Suprapubic skin (tissue), 4 donors: ENCODE measurements around the gene CTF1. TPM values are rescaled to one million over a fixed set of nuclear protein-coding genes. Genes with fewer than 3 reads are reported as not detected.

Experiments used
- DNase-seq, 2 donors: peaks; one replicate each; pipeline ENCODE4 v3.0.0-alpha.2; 2019; ENCODE audit warnings: low spot score in 2 of 2
- H3K27ac ChIP-seq: fragments of 200-600 bp; sonication (generic); one replicate; pipeline ENCODE4 v1.5.1; 2019
- H3K27me3 ChIP-seq: fragments of 200-600 bp; sonication (generic); one replicate; pipeline ENCODE4 v1.5.1; 2019
- H3K36me3 ChIP-seq: fragments of 200-600 bp; sonication (generic); one replicate; pipeline ENCODE4 v1.5.1; 2019
- H3K4me1 ChIP-seq: fragments of 200-600 bp; sonication (generic); one replicate; pipeline ENCODE4 v1.5.1; 2019
- H3K4me3 ChIP-seq: fragments of 200-600 bp; sonication (generic); one replicate; pipeline ENCODE4 v1.5.1; 2019; ENCODE audit warnings: mild to moderate bottlenecking
- H3K9me3 ChIP-seq: fragments of 200-600 bp; sonication (generic); one replicate; pipeline ENCODE4 v1.5.1; 2019
- EP300 ChIP-seq: sonication (generic); formaldehyde crosslinking; IDR thresholded peaks from one replicate; pipeline ENCODE4 v1.6.1; 2017; ENCODE audit warnings: antibody characterized with exemption
- POLR2A ChIP-seq, 2 donors: fragments of 450-650 bp; IDR thresholded peaks; one replicate each; pipeline ENCODE4 v1.6.1; 2017; ENCODE audit warnings: antibody characterized with exemption in 2 of 2, mild to moderate bottlenecking in 2 of 2, moderate library complexity in 2 of 2
- POLR2AphosphoS5 ChIP-seq, 3 donors: sonication (generic); formaldehyde crosslinking; IDR thresholded peaks; one replicate each; pipeline ENCODE4 v1.6.1; 2017; ENCODE audit warnings: antibody characterized with exemption in 3 of 3
- WGBS: methylation state at CpG from one replicate; pipeline ENCODE4 v1.1.5; 2018; 5-methylcytosine and 5-hydroxymethylcytosine counted together
- total RNA-seq, 4 donors: library from RNA; depleted of rRNA; stranded (reverse); fragments of >200 nt; gene quantifications; one replicate each; pipeline ENCODE4 v1.1.0, GENCODE V29; 2016
- TF ChIP-seq, protein P1 (sequence below), 2 donors: fragments of 200-600 bp in 1 of 2; fragments of 450-650 bp in 1 of 2; sonication (generic) in 1 of 2; IDR thresholded peaks; one replicate each; pipeline ENCODE4 v1.5.1; 2016 to 2019; ENCODE audit warnings: antibody characterized with exemption in 2 of 2, mild to moderate bottlenecking in 1 of 2, moderate library complexity in 1 of 2

The CTF1 gene
- total RNA-seq, 4 donors from 2014 or later, result 0.30 to 1.3 (median 0.71) TPM

DNA sequence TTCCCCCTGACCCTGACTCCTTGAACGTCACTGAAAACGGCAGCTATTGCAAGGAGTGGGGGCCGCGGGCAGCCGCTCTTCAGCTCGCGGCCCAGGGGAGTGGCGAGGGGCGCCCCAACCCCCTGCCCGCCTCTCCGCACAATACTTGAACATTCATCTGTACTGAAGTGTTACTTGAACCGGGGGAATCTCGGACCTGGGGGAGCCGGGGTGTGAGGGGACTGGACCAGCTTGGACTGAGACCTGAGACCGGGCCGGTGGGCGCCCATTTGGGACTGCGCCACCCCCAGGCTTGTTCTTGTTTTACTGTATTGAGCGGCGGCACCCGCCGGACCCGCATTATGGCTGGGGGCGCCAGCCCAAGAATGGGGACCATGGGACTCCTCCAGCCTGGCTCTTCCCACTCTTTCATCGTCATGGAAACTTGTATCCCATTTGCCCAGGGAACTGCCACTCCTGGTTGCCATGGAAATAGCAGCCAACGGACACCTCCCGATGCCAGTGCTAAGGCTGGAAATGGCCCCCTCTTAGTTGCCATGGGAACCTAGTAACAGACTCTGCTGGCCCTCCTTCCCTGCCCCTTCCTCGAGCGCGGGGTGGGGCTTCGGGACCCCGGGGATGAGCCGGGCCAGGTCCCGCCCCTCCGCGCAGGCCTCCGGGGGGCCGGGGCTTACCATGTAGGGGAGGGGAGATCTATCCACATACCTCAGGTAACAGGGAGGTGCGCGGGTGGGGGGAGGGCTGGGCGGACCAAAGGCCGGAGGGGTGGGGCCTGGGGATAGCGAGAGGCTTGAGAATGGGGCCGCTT, 51.6 kb downstream of the CTF1 start:
- WGBS, result 43% methylated on average over 27 of the region's 44 CpGs
- Histone ChIP-seq H3K4me3 (peak overlapping the region; percentile 93), H3K27ac (peak overlapping the region; percentile 93), H3K9me3 (no peaks in the 10 kb centered on the region), H3K4me1 (peaks cover 42% of the 10 kb centered on the region), H3K27me3 (no peaks in the 10 kb centered on the region), H3K36me3 (peaks cover 20% of the 10 kb centered on the region)
- DNase-seq, result peak in 1 of 2 donors; percentile 94
- TF ChIP-seq POLR2A (IDR thresholded peaks at IDR 0.05) (no peak), EP300 (no peak)

DNA sequence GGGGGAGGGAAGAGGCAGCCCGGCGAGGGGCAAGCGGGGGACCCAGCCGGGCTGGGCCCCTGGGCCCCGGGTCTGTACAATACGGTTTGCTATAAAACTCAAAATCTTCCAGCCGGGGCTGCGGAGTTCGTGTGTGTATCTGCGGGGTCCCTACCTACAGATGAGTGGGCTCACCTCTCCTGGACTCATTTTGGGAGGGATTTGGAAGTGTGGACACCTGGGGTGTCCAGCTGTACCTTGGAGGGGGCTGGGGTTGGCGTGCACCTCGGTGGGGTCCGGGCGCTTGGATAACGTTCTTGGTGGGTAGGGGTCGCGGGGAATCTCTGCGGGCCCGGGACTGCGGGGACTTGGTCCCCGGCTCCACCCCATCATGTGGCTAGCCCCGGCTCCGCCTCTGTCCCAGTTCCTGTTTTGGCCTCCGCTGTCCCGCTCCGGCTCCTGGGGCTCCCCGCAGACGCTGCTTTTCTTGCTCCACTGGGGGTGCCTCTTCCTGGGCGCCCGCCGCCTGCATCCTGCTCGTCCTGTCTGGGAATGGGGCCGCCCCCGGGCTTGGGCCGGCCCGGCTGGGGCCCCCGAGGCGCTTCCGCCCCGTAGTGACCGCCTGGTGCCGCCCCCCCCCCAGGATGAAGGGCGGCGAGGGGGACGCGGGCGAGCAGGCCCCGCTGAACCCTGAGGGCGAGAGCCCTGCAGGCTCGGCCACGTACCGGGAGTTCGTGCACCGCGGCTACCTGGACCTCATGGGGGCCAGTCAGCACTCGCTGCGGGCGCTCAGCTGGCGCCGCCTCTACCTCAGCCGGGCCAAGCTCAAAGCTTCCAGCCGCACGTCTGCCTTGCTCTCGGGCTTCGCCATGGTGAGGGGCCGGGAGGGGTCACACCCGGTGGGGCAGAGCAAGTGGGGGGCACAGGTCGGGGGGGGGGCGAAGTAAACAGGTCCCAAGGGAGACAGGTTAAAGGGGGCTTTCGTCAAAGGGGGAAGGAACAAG, 52.5 kb downstream of the CTF1 start, which contains the start of gene ORAI3:
ORAI3 (plus strand) TSS at position 402 of the 983 bp plus-strand sequence; CDS start at position 624, 222 bp downstream.
- TF ChIP-seq EP300 (no peak), POLR2AphosphoS5 (IDR thresholded peaks at IDR 0.05) (peak in 1 of 3 donors; percentile 19), POLR2A (IDR thresholded peaks at IDR 0.05) (peak in 1 of 2 donors; percentile 44)
- WGBS, result 0% methylated on average over 10 of the region's 70 CpGs
- Histone ChIP-seq H3K27ac (peak within 1 kb of the TSS; percentile 93), H3K27me3 (no peaks in the 10 kb centered on the region), H3K36me3 (peaks cover 16% of the 10 kb centered on the region), H3K4me1 (peaks cover 50% of the 10 kb centered on the region), H3K9me3 (no peaks in the 10 kb centered on the region), H3K4me3 (peak within 1 kb of the TSS; percentile 93)
- peak in 1 of 2 donors; percentile 86 for DNase-seq

DNA sequence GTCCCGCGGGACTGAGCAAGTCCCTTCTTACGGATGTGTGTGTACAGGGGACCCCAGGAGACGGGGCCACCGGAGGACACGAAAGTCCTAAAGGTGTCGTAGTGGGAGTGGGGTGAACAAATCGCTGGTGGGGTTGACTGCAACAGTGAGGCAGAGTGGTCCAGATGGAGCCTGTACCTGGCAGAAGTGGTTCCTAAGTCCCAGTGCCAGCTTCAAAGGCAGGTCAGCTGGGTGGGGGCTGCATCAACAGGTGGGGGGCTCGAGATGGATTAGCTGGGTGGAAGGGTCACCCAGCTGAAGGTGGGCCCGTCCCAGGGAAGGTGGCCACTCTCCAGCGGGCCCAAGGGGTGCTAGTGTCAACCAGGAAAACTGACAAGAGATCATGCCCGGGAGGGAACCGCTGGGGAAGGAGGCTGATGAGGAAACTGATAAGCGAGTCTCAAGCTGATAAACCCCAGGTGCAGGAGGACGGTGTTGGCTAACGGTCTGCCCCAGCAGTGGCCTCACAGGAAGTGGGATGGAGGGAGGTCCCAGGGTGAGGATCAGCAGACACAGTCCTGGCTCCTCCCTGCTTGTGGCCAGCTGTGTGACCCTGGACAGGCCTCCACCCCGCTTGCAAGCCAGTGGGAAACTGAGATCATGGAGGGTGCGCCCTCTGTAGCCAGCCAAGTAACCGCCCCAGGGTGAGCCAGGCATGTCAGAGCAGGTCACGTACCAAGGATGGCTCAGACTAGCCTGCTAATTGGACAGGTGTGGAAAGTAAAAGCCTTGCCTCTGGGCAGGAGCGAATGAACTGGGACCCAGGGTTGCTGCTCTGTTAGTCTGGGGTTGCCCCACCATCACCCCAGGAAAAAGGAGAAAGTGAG, 53.5 kb downstream of the CTF1 start:
- Histone ChIP-seq H3K9me3 (no peaks in the 10 kb centered on the region), H3K4me1 (peaks cover 52% of the 10 kb centered on the region), H3K36me3 (peaks cover 10% of the 10 kb centered on the region), H3K27me3 (no peaks in the 10 kb centered on the region), H3K27ac (peak overlapping the region; percentile 93), H3K4me3 (peak overlapping the region; percentile 93)
- TF ChIP-seq, protein P1, sequence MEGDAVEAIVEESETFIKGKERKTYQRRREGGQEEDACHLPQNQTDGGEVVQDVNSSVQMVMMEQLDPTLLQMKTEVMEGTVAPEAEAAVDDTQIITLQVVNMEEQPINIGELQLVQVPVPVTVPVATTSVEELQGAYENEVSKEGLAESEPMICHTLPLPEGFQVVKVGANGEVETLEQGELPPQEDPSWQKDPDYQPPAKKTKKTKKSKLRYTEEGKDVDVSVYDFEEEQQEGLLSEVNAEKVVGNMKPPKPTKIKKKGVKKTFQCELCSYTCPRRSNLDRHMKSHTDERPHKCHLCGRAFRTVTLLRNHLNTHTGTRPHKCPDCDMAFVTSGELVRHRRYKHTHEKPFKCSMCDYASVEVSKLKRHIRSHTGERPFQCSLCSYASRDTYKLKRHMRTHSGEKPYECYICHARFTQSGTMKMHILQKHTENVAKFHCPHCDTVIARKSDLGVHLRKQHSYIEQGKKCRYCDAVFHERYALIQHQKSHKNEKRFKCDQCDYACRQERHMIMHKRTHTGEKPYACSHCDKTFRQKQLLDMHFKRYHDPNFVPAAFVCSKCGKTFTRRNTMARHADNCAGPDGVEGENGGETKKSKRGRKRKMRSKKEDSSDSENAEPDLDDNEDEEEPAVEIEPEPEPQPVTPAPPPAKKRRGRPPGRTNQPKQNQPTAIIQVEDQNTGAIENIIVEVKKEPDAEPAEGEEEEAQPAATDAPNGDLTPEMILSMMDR (IDR thresholded peaks at IDR 0.05), result peak in 1 of 2 donors; percentile 22
- TF ChIP-seq EP300 (no peak), POLR2A (IDR thresholded peaks at IDR 0.05) (peak in 1 of 2 donors; percentile 15), POLR2AphosphoS5 (IDR thresholded peaks at IDR 0.05) (peak in 1 of 3 donors; percentile 81)
- peak; percentile 93 to 94 for DNase-seq
- WGBS, result 3% methylated on average over 21 of the region's 21 CpGs

DNA sequence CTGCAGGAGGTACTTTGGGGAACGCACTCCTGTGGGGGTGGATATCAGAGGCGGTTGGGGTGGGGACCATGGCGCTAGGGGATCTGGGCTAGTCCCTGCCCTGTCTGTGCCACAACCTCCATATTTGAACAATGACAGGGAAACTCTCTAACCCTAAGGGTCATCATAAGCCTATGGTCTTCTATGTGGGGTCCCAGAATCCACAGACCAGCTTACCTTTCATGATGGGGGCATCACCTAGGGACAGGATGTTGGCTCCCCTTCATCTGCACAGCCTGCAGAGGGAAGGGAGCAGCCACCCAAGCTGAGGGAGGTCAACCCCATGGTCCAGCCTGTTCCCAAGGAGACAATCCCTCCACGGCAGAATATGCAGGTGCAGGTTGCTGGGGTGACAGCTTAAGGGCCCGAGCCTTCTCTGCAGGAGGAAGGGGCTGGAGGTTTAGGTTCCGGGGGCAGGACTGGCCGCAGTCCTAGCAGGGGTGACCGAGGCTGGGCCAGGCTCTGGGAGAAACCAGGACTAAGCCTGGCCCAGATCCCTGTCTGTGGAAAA, 54.2 kb downstream of the CTF1 start:
- H3K4me1 ChIP-seq, result peaks cover 52% of the 10 kb centered on the region
- H3K27me3 ChIP-seq, result no peaks in the 10 kb centered on the region
- no peak for DNase-seq
- peaks cover 6% of the 10 kb centered on the region for H3K36me3 ChIP-seq
- TF ChIP-seq POLR2AphosphoS5 (IDR thresholded peaks at IDR 0.05) (no peak), POLR2A (IDR thresholded peaks at IDR 0.05) (no peak)
- H3K4me3 ChIP-seq, result peak overlapping the region; percentile 93
- peak overlapping the region; percentile 93 for H3K27ac ChIP-seq
- H3K9me3 ChIP-seq, result no peaks in the 10 kb centered on the region
- WGBS, result 25% methylated on average over 3 of the region's 8 CpGs

DNA sequence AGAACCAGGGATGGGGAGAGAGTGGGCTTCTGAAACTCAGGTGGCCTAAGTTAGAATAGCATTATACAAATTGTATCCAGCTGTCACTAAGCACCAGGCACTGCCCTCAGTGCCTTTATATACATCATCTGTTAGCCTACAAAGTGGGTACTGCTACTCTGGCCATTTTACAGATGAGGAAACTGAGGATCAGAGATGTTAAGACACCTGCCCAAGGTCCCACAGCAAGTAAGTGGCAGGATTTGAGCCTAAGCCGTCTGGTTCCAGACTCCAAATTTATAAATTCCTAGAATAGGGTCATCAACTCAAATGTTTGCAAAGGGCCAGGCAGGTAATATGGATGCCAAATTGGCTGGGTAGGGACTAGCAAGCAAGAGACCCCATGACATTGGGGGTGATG, 54.8 kb downstream of the CTF1 start:
- Histone ChIP-seq H3K4me3 (no peak overlapping the region), H3K36me3 (peaks cover 6% of the 10 kb centered on the region), H3K9me3 (no peaks in the 10 kb centered on the region), H3K27ac (peak overlapping the region; percentile 93), H3K4me1 (peaks cover 52% of the 10 kb centered on the region), H3K27me3 (no peaks in the 10 kb centered on the region)
- TF ChIP-seq, protein P1 (IDR thresholded peaks at IDR 0.05), result no peak
- TF ChIP-seq POLR2A (IDR thresholded peaks at IDR 0.05), result no peak
- TF ChIP-seq EP300, result no peak
- TF ChIP-seq POLR2AphosphoS5 (IDR thresholded peaks at IDR 0.05), result no peak
- 64% methylated on average over 1 of the region's 1 CpG for WGBS
- no peak for DNase-seq

DNA sequence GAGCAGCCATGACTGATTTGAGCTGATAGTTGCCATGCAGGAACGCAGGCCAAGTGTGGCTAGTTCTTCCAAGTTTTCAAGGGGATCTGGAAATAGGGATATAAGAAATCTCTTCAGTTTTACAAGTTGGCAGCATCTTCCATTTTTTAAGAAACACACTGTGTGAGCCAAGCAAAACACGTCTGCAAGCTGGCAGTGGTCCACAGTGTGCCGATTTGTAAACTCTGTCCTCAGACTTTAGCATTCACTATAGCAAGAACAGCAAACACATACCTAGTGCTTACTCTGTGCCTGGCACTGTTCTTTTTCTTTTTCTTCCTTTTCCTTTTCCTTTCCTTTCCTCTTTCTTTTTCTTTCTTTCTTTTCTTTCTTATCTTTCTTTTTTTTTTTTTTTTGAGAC, 55.3 kb downstream of the CTF1 start:
- peak in 1 of 2 donors; percentile 81 for DNase-seq
- Histone ChIP-seq H3K27ac (peak overlapping the region; percentile 2), H3K36me3 (peaks cover 5% of the 10 kb centered on the region), H3K4me1 (peaks cover 56% of the 10 kb centered on the region), H3K27me3 (no peaks in the 10 kb centered on the region), H3K9me3 (no peaks in the 10 kb centered on the region), H3K4me3 (no peak overlapping the region)
- no peak for TF ChIP-seq EP300
- no peak for TF ChIP-seq POLR2AphosphoS5 (IDR thresholded peaks at IDR 0.05)
- no peak for TF ChIP-seq POLR2A (IDR thresholded peaks at IDR 0.05)
- TF ChIP-seq, protein P1 (IDR thresholded peaks at IDR 0.05), result no peak
- WGBS, result 11% methylated on average over 3 of the region's 3 CpGs
